GM21367 (cell line): ENCODE data around the gene PHKB.
"Not testable (repeated sequence)": the region's sequence is repeated elsewhere in the genome, so short reads cannot be mapped to it uniquely, and the experiment has no call there.

Source experiments
- ATAC-seq: cut with Tn5 transposase; IDR thresholded peaks from one replicate; pipeline ENCODE4 v1.9.1; 2021; ENCODE audit not compliant: unreplicated experiment

PHKB gene

DNA sequence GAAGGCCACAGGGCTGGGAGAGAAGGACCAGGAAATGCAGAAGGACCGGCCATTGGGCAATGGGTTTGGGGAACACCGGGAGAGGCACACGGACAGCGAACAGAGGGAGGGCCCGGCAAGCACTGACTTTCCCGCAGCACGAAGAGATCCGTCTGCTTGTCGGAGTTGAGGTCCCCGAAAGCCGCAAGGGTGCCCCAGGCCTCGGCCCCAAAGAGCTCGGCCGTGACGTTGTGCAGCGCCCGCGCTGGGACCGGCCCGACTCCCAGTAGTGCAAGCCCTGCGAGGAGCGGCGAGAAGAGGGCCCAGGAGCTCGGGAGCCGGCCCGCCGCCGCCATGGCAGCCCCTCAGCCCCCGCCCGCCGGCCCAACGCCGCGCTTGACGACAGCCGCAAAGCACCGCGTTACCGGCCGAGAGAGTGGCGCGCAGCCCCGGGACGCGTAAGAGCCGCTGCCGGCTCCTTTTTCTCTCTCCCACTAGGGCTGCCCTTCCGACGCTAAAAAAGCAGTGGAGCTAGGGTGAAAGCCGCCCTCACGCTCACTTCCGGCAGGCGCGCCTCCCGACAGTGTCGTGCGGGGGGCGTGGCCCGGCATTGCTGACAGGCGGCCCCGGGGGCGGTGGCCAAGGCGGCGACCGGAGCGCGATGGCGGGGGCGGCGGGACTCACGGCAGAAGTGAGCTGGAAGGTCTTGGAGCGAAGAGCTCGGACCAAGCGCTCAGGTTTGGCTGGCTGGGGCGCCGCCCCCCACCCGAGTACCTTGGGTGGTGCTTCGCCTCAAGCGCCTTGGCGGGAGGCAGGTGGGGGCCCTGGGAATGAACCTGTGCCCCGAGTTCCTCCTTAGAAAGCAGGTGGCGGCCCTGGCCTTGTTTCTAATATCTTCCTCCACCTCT is at the start of gene PHKB, which contains the start of gene ITFG1:
PHKB (plus strand) TSS at position 621 of the 887 bp plus-strand sequence; CDS start at position 641, 20 bp downstream.
ITFG1 (minus strand) TSS at position 353 of the 887 bp plus-strand sequence; CDS start at position 335, 18 bp downstream.
- peak; percentile 59 for ATAC-seq

DNA sequence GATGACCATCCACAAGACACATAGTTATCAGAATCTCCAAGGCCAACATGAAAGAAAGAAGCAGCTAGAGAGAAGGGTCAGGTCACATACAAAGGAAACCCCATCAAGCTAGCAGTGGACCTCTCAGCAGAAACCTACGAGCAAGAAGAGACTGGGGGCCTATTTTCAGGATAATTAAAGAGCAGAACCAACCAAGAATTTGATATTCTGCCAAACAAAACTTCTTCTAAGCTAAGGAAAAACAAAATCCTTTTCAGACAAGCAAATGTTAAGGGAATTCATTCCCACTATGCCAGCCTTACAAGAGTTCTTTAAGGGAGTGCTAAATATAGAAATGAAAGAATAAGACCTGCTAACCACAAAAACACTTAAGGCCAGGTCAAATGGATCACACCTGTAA is 48.1 kb upstream of the PHKB start:
- ATAC-seq = no peak

DNA sequence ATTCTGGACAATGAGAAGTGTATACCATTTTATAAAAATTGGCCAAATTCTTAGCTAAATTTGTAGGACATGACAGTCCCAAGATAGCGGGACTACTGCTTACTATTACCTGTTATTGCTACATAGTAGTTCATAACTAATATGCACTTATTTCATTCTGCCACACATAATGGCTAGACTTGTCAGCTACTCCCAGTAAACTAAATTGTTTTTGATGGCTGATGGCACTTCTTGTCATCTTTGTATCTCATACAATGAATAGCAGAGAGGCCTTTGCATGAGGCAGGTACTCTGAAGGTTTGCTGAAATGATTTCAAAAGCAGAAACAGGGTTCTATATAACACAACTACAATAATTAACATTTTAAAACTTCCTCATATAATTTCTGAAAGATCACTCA is 44.3 kb upstream of the PHKB start:
- ATAC-seq = no peak

DNA sequence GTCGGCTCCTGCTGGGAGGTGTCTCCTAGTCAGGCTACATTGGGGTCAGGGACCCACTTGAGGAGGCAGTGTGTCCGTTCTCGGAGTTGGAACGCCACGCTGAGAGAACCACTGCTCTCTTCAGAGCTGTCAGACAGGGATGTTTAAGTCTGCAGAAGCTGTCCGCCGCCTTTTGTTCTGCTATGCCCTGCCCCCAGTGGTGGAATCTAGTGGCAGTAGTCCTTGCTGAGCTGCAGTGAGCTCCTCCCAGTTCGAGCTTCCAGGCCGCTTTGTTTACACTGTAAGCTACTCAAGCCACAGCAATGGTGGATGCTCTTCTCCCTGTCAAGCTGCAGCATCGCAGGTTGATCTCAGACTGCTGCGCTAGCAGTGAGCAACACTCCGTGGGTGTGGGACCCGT is 36.3 kb upstream of the PHKB start:
- ATAC-seq = no peak

DNA sequence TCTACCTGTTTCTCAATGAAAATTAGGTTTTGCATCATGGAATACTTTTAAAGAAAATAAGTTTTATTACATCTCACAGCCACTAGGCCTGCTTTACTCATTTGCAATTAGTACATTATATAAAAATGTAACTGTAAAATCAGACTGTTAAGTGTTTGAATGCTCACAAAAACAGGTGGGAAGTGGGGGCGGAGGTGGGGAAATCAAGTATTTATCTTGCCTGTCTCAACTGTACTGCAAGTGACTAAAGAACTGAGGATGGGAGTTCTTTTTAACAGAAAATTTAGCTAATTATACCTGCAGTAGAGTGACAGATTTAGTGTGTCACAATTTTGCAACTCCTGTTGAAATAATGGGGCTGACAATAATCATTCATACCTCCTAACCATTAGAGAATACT is 34.3 kb upstream of the PHKB start:
- ATAC-seq = no peak

DNA sequence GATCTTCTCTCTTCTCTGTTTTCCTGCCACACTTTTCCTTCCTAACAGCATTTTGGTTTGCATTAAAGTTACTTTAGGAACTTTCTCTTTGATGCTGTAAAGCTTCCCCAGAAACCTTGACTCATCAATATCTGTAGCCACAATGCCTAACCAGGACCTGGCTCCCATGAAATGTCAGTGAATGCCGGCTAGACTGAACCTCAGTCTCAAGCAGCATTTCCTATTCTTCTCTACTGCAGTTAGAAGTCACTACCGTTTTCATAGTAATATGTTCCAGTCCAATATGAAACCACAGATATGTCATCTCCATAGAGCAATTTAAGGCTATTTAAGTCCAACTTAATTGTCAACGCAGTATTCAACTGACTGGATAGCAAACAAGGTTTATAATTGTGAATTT is 29.2 kb upstream of the PHKB start:
- no peak for ATAC-seq

DNA sequence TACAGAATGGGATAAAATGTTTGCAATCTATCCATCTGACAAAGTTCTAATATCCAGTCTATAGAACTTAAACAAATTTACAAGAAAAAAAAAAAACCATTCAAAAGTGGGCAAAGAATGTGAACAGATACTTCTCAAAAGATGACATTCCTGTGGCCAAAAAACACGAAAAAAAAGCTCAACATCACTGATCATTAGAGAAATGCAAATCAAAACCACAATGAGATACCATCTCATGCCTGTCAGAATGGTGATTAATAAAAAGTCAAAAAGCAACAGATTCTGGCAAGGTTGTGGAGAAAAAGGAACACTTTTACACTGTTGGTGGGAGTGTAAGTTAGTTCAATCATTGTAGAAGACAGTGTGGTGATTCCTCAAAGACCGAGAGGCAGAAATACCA is 26.9 kb upstream of the PHKB start:
- ATAC-seq = not testable (repeated sequence)

DNA sequence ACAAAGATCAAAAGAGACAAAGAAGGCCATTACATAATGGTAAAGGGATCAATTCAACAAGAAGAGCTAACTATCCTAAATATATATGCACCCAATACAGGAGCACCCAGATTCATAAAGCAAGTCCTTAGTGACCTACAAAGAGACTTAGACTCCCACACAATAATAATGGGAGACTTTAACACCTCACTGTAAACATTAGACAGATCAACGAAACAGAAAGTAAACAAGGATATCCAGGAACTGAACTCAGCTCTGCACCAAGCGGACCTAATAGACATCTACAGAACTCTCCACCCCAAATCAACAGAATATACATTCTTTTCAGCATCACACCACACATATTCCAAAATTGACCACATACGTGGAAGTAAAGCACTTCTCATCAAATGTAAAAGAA is 21.1 kb upstream of the PHKB start:
- not testable (repeated sequence) for ATAC-seq

DNA sequence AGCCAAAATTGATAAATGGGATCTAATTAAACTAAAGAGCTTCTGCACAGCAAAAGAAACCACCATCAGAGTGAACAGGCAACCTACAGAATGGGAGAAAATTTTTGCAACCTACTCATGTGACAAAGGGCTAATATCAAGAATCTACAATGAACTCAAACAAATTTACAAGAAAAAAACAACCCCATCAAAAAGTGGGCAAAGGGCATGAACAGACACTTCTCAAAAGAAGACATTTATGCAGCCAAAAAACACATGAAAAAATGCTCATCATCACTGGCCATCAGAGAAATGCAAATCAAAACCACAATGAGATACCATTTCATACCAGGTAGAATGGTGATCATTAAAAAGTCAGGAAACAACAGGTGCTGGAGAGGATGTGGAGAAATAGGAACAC is 18.2 kb upstream of the PHKB start:
- not testable (repeated sequence) for ATAC-seq

DNA sequence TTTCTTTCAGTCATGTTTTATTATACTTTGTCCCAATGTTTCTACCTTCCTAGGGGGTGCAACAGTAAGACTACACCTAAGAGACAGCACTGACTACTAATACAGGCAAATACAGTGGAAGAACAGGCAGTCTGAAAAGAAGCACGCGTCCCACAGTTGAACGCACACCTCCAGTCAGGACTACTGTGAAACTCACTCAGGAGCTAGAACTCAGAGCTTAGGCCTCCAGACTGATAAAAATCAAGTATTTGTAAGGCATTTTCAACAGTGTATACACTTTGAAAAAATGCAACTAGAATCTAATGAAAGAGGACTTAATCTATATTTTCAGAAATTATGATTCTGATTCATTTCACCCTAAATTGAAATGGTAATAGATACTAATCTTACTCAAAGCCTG is 14.7 kb upstream of the PHKB start:
- ATAC-seq = no peak

DNA sequence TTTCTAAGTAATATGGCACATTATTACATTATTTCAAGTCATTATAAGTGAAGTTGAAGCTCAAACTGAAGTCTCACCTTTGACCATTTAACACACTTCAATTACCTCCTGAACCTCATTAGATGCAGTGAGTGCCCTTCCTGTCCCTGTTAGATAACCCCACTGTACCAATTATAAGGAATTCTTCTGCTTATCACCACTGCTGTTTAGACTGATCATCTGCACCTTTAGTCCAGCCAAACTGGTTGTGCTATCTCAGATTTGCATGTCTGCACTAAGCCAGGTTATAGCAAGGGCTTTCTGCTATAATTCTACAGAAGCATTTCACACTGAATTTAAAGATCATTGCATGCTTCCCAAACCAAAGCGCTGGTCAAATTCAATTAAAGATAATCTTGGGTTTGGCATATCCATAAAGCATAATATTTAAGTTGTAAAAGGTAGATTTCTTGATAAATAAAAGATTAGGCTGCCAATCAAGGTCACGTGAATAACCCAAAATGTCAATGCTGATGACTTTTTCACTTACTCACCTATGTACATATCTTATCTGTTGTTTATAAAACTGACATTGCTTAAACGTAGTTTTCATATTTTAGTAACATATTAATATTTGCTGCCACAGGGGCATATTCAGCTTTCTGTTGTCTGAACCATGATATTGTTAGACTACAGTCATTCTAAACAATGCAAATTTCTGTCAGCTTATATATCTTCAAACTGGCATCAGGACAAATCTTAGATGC is 12.1 kb upstream of the PHKB start:
- no peak for ATAC-seq

DNA sequence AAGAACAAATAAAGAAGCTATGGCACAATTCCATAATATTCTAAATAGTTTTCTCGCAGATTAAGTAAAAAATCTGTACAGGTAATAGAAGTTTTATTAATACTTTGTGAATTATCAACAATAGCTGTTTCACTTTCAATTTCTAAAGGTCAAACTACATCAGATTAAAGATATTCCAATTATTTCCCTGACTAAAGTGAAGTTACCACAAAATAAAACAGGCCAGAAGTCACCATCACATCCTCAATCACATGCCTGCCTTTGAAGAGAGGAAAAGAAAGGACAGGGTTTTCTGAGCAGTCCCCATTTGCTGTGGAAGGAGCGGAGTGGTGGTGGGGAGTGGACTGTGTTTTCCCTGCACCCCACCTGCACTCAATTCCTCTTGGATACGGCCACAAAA is 11.3 kb upstream of the PHKB start:
- no peak for ATAC-seq

DNA sequence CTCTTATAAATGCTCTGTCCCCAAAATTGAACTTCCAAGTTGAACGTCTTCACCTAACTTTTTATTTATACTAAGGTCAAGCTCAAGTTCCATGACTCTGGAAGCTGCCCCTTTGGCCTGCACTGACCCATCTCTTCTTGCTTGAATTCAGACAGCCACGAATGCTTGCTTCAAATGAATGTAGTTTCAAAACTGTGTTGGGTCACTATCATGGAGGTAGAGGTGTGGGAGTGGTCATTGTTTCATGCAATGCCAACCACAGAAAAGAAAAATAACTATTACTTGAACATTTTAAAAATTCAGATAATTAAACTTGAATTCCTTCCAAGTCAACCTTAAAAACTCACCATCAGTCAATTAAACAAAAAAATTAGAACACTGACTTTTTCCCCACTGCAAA is 2.8 kb upstream of the PHKB start:
- no peak for ATAC-seq

DNA sequence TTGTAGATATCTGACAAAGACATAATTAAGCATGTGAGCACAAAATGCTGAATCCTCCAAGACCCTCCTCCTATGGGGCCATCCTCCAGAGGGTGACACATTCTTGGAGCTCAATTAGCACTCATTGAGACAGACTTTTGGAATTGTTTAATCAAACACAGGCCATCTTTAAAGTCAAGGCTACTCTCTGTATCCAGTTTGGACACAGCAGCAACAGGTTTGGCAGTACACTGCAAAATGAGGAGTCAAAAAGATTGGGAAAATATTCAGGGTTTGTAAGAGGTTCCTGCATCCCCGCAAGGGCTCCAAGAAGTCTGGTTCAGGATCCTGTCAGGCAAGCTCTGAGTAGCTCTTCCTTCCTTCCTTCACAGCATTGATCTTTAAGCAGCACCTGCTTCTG is 1.5 kb upstream of the PHKB start:
- ATAC-seq = no peak

DNA sequence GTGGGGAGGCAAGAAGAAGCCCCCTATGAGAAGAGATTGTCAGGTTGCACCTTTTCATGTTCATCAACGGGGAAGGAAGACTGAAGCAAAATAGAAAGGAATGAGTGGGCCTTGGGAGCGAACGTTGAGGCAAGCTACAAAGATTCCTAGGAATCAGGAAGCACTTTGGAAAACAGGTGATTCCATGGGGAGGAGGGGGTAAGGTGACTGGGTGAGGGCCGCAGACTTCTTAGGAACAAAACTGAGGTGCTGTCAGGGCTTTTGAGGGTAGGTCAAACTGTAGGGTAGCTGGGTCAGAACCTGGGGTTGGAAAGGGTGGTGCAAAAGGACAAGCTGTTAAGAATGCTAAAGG is 796 bp upstream of the PHKB start:
- no peak for ATAC-seq

DNA sequence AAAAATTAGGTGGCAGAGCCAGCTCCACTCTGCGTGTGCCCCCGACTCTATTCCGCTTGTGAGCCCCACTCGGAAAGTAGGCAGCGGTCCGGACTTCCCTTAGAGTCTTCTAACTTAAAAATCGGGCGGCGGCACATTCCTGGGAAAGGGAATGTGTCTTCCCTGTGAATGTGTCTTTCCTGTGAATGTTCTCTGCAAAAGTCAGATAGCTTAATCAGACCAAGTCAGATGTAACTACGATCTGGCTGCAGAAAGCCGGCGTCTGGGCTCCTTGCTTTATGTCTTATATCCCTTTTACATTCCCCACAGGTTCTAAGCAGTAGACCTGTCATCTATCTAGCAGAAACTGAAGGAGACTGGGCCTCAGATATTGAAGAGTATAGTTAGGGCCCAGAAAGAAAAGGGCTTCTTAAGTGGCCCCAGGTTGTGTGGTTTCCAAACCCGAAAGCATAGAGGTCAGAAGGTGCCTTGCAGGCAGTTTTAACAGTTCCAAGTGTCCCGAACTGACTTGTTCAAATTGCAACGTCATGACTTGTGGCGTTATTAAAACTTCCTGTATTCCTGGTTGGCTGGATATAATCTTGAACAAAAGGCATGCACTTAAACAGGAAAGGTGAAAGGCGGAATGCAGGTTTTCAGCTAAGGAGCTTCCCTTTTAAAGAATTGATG is 601 bp downstream of the PHKB start:
- ATAC-seq = peak; percentile 23

DNA sequence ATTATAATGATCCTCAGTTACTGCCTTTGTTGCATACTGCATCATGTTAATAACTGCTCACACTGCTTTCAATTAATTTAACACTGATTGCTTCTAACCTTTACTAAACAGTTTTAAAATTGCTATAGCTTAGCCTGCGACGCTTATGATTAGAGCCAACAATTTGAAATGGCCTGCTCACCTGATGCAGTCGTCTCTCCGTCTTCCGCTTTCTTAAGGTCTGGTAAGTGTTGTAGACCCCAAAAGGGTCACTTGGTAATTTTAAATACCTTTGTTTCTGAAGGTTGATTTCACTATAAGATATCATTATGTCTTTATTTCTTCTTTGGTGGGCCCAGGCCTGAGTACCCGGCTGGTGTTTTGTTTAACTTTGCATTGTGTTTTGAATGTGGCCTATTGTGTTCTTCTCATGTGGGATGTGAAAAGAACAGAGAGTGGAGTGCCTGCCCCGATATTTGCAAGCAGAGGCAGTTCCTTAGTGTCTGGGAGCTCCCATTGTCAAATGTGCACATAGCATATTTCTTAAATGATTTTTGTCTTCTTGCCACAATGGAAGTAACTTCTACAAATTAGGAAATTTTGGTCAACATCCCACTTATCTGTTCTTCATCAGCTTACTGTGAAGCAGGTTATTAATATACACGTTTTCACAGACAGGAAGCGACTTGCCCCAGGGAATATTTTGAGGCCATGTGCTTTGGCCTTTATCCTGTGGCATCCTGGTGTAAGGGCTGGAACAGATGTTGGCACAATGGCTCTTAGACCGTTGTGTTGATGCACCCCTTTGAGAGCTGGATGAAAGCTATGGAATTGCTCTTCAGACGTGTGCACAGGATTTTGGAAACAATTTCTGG is 2.9 kb downstream of the PHKB start:
- ATAC-seq = no peak

DNA sequence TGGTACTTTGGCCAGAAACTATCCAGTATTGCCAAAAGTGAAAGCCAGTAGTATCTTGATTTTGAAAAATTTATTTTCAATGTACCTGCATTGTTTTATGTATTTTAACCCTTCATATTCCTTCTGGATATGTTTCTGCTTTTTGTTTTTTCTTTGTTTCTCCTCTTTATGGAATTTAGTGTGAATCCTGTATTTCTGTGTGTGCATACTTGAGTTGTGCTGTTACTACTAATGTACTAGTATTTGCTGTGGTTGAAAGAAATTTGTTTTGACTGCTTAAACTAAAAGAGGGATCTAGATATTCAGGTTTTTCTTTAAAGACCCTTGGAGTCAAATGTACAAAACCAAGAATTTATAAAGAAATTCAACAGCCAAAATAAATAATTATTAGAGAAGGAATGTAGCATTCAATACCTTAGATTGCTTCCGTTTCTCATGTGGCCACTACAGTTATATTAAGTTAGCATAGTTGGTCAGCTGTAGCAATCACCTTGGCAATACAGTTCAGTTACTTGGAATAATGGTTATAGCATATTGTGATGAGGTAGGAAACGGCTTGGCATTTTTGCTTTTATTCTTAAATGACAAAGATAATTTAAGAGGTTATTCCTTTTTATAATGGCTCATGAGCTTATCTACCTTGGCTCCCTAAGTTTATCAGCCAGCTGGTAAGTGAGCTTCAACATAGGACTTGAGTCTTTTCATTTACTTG is 4.9 kb downstream of the PHKB start:
- no peak for ATAC-seq

DNA sequence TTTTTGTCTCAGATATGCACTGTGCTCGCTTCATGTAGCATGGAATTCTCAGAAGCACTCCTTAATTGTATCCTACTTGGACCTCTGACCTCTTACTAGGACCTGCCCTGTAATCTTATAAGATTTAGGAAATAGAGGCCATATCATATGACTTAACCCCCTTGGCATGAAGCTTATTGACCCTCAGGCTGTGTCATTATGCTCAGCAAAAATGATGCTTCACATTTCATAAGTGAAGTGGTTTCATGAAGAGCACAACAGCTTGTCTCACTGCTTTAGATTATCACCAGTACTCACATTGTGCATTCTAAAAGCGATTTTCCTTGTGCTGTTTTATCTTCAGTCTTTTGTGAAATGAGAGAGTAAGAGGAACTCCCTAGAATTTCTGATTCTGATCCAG is 6.4 kb downstream of the PHKB start:
- no peak for ATAC-seq

DNA sequence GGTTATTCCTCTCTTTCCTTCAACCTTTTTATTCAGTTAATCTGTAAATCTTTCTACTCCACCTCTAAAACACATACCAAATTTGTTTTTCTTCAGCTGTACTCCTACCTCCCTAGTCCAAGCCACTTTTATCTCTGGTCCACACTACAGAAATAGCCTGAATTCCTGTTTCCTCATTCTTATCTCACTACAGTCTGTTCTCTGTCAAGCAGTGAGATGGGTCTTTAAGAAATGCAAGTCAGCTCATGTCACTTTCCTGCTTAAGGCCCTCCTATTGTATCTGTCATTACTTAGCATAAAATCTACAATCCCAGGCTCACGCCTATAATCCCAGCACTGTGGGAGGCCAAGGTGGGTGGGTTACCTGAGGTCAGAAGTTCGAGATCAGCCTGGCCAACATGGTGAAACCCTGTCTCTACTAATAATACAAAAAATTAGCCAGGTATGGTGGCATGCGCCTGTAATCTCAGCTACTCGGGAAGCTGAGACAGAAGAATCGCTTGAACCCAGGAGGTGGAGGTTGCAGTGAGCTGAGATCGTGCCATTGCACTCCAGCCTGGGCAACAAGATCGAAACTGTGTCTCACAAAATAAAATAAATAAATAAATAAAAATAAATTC is 7.0 kb downstream of the PHKB start:
- not testable (repeated sequence) for ATAC-seq
